HepG2 (cell line): Measurements from ENCODE around the gene LGALS1. TPM values are rescaled to one million over a fixed set of nuclear protein-coding genes. Genes with fewer than 3 reads are reported as not detected.
A peak's percentile ranks its signal among the peaks of the same experiment; 100 is the strongest.

Experiments
- HMG20A ChIP-seq: IDR thresholded peaks from 2 replicates; pipeline ENCODE4 v1.6.1; 2016; ENCODE audit warnings: borderline replicate concordance
- KAT8 ChIP-seq: IDR thresholded peaks from 2 replicates; pipeline ENCODE4 v1.6.1; 2016; ENCODE audit warnings: missing genetic modification reagents, missing compliant biosample characterization
- LCORL ChIP-seq, 2 experiments: fragments of 450-650 bp in 1 of 2; sonication (generic) in 1 of 2; formaldehyde crosslinking in 1 of 2; IDR thresholded peaks; 2 replicates each; pipeline versions ENCODE4 v1.5.0 to v1.6.1; 2017 to 2020; ENCODE audit warnings: antibody characterized with exemption in 1 of 2, missing genetic modification reagents in 1 of 2
- MAZ ChIP-seq, 2 experiments: sonication (generic) in 1 of 2; formaldehyde crosslinking in 1 of 2; IDR thresholded peaks; 2 replicates each; pipeline versions ENCODE4 v1.5.0 to v1.6.1; 2012 to 2020; ENCODE audit warnings: low read depth in 2 of 2, mild to moderate bottlenecking in 2 of 2, borderline replicate concordance in 1 of 2, improper control_type of control experiment in 1 of 2, low read length in 1 of 2, missing genetic modification reagents in 1 of 2, moderate library complexity in 1 of 2
- NBN ChIP-seq: fragments of 450-650 bp; conservative IDR thresholded peaks from 2 replicates; pipeline ENCODE4 v1.6.1; 2017
- NFYC ChIP-seq: IDR thresholded peaks from 2 replicates; pipeline ENCODE4 v1.6.1; 2016; ENCODE audit warnings: missing genetic modification reagents, missing compliant biosample characterization
- NR2F1 ChIP-seq, 2 experiments: fragments of 450-650 bp in 1 of 2; formaldehyde crosslinking in 1 of 2; IDR thresholded peaks; 2 replicates each; pipeline versions ENCODE4 v1.5.0 to v1.6.1; 2016 to 2020; ENCODE audit warnings: mild to moderate bottlenecking in 1 of 2, missing compliant biosample characterization in 1 of 2, missing genetic modification reagents in 1 of 2, moderate library complexity in 1 of 2
- RXRB ChIP-seq: IDR thresholded peaks from 2 replicates; pipeline ENCODE4 v1.6.1; 2016; ENCODE audit warnings: borderline replicate concordance, missing genetic modification reagents, missing compliant biosample characterization
- SIX1 ChIP-seq: sonication (generic); formaldehyde crosslinking; IDR thresholded peaks from 2 replicates; pipeline ENCODE4 v1.4.0; 2020; ENCODE audit warnings: missing genetic modification reagents, borderline replicate concordance
- SMARCC2 ChIP-seq: fragments of 450-650 bp; IDR thresholded peaks from 2 replicates; pipeline ENCODE4 v1.6.1; 2017; ENCODE audit warnings: antibody characterized with exemption, mild to moderate bottlenecking
- TFDP1 ChIP-seq: IDR thresholded peaks from 2 replicates; pipeline ENCODE4 v1.6.1; 2016; ENCODE audit warnings: missing compliant biosample characterization, missing genetic modification reagents, borderline replicate concordance
- TSC22D2 ChIP-seq: sonication (generic); formaldehyde crosslinking; IDR thresholded peaks from 2 replicates; pipeline ENCODE4 v1.5.1; 2020; ENCODE audit warnings: missing genetic modification reagents, mild to moderate bottlenecking, borderline replicate concordance
- XRCC5 ChIP-seq: fragments of 200-400 bp; formaldehyde crosslinking; optimal IDR thresholded peaks from 2 replicates; pipeline ENCODE3; 2017; ENCODE audit warnings: mild to moderate bottlenecking, low read length
- ZBTB25 ChIP-seq: IDR thresholded peaks from 2 replicates; pipeline ENCODE4 v1.6.1; 2018; ENCODE audit warnings: missing genetic modification reagents
- ZFX ChIP-seq: sonication (generic); formaldehyde crosslinking; IDR thresholded peaks from 2 replicates; pipeline ENCODE4 v1.4.0; 2020; ENCODE audit warnings: mild to moderate bottlenecking, low read depth, missing genetic modification reagents, moderate library complexity
- ZMYM3 ChIP-seq: sonication (generic); formaldehyde crosslinking; IDR thresholded peaks from 2 replicates; pipeline ENCODE4 v1.5.1; 2020; ENCODE audit warnings: mild to moderate bottlenecking, missing genetic modification reagents
- polyA plus RNA-seq, 8 experiments: library from polyadenylated mRNA; depleted of rRNA in 3 of 8; stranded (reverse) in 7 of 8; unstranded in 1 of 8; fragments of >200 nt; fragmentation: Illumina TruSeq in 4 of 8; extraction: Trizol in 4 of 8; gene quantifications; 2 replicates each; pipeline versions ENCODE4 v1.2.1 to v1.2.3, GENCODE V29; 2011 to 2016; ENCODE audit warnings: low read depth in 4 of 8, missing spikeins in 1 of 8, mixed read lengths in 1 of 8; ENCODE audit not compliant: insufficient read depth in 1 of 8
- total RNA-seq, 5 experiments: library from RNA; depleted of rRNA; stranded (reverse); fragments of >200 nt; fragmentation: Illumina TruSeq; extraction: Trizol; gene quantifications; 2 replicates each; pipeline ENCODE4 v1.2.3, GENCODE V29; 2016; ENCODE audit warnings: low read depth in 1 of 5
- TF ChIP-seq, protein P1 (sequence below): sonication (generic); formaldehyde crosslinking; IDR thresholded peaks from 2 replicates; pipeline ENCODE4 v1.5.1; 2020; ENCODE audit warnings: mild to moderate bottlenecking, missing genetic modification reagents, moderate library complexity
- TF ChIP-seq, protein P2 (sequence below): sonication (generic); formaldehyde crosslinking; IDR thresholded peaks from 2 replicates; pipeline ENCODE4 v1.4.0; 2020; ENCODE audit warnings: missing genetic modification reagents, borderline replicate concordance

LGALS1 gene
- total and polyA plus RNA-seq, 2 of the 13 experiments (the other 11 are each of a cell fraction or from before 2014, with no cell fraction given), result 103 to 858 TPM

- TF ChIP-seq, protein P1, sequence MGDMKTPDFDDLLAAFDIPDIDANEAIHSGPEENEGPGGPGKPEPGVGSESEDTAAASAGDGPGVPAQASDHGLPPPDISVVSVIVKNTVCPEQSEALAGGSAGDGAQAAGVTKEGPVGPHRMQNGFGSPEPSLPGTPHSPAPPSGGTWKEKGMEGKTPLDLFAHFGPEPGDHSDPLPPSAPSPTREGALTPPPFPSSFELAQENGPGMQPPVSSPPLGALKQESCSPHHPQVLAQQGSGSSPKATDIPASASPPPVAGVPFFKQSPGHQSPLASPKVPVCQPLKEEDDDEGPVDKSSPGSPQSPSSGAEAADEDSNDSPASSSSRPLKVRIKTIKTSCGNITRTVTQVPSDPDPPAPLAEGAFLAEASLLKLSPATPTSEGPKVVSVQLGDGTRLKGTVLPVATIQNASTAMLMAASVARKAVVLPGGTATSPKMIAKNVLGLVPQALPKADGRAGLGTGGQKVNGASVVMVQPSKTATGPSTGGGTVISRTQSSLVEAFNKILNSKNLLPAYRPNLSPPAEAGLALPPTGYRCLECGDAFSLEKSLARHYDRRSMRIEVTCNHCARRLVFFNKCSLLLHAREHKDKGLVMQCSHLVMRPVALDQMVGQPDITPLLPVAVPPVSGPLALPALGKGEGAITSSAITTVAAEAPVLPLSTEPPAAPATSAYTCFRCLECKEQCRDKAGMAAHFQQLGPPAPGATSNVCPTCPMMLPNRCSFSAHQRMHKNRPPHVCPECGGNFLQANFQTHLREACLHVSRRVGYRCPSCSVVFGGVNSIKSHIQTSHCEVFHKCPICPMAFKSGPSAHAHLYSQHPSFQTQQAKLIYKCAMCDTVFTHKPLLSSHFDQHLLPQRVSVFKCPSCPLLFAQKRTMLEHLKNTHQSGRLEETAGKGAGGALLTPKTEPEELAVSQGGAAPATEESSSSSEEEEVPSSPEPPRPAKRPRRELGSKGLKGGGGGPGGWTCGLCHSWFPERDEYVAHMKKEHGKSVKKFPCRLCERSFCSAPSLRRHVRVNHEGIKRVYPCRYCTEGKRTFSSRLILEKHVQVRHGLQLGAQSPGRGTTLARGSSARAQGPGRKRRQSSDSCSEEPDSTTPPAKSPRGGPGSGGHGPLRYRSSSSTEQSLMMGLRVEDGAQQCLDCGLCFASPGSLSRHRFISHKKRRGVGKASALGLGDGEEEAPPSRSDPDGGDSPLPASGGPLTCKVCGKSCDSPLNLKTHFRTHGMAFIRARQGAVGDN, result peak; percentile 51
- TF ChIP-seq LCORL (IDR thresholded peaks at IDR 0.05), result no peak
- TF ChIP-seq LCORL (CRISPR knock-in tag; IDR thresholded peaks at IDR 0.05), result peak; percentile 71; the same call in 1 of the 2 replicates
- TF ChIP-seq SIX1, result 0 out of 2 replicates have a peak, but pooled peaks have one; percentile 19
- 0 out of 2 replicates have a peak, but pooled peaks have one; percentile 25 for TF ChIP-seq NFYC (CRISPR knock-in tag)
- TF ChIP-seq NBN, result no peak
- peak; percentile 50; the same call in 1 of the 2 replicates for TF ChIP-seq TSC22D2 (CRISPR knock-in tag)
- TF ChIP-seq ZBTB25 (CRISPR knock-in tag), result 0 out of 2 replicates have a peak, but pooled peaks have one; percentile 35
- 0 out of 4 replicates have a peak, but pooled peaks of 1 of the 2 experiments have one; percentile 23 for TF ChIP-seq NR2F1 (CRISPR knock-in tag; IDR thresholded peaks at IDR 0.05)
- TF ChIP-seq ZMYM3, result peak; percentile 86; the same call in 1 of the 2 replicates
- TF ChIP-seq XRCC5, result peak; percentile 72
- peak; percentile 97 for TF ChIP-seq RXRB (CRISPR knock-in tag)
- TF ChIP-seq ZFX, result peak; percentile 43; the same call in 1 of the 2 replicates
- TF ChIP-seq HMG20A (CRISPR knock-in tag), result 0 out of 2 replicates have a peak, but pooled peaks have one; percentile 10
- TF ChIP-seq KAT8, result 0 out of 2 replicates have a peak, but pooled peaks have one; percentile 25
- TF ChIP-seq, protein P2, sequence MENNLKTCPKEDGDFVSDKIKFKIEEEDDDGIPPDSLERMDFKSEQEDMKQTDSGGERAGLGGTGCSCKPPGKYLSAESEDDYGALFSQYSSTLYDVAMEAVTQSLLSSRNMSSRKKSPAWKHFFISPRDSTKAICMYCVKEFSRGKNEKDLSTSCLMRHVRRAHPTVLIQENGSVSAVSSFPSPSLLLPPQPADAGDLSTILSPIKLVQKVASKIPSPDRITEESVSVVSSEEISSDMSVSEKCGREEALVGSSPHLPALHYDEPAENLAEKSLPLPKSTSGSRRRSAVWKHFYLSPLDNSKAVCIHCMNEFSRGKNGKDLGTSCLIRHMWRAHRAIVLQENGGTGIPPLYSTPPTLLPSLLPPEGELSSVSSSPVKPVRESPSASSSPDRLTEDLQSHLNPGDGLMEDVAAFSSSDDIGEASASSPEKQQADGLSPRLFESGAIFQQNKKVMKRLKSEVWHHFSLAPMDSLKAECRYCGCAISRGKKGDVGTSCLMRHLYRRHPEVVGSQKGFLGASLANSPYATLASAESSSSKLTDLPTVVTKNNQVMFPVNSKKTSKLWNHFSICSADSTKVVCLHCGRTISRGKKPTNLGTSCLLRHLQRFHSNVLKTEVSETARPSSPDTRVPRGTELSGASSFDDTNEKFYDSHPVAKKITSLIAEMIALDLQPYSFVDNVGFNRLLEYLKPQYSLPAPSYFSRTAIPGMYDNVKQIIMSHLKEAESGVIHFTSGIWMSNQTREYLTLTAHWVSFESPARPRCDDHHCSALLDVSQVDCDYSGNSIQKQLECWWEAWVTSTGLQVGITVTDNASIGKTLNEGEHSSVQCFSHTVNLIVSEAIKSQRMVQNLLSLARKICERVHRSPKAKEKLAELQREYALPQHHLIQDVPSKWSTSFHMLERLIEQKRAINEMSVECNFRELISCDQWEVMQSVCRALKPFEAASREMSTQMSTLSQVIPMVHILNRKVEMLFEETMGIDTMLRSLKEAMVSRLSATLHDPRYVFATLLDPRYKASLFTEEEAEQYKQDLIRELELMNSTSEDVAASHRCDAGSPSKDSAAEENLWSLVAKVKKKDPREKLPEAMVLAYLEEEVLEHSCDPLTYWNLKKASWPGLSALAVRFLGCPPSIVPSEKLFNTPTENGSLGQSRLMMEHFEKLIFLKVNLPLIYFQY, result 0 out of 2 replicates have a peak, but pooled peaks have one; percentile 38
- no peak for TF ChIP-seq MAZ (IDR thresholded peaks at IDR 0.05; ENCODE audit: borderline replicate concordance, low read depth, low read length)
- TF ChIP-seq MAZ (CRISPR knock-in tag; IDR thresholded peaks at IDR 0.05; ENCODE audit: low read depth), result no peak
- 0 out of 2 replicates have a peak, but pooled peaks have one; percentile 21 for TF ChIP-seq TFDP1 (CRISPR knock-in tag)
- no peak for TF ChIP-seq SMARCC2
Observed at GRCh38 chr22:37681556-37682049, 6.2 kb downstream of the LGALS1 start (continued).
